ENCODE measurements around the gene COLEC12.

DNA sequence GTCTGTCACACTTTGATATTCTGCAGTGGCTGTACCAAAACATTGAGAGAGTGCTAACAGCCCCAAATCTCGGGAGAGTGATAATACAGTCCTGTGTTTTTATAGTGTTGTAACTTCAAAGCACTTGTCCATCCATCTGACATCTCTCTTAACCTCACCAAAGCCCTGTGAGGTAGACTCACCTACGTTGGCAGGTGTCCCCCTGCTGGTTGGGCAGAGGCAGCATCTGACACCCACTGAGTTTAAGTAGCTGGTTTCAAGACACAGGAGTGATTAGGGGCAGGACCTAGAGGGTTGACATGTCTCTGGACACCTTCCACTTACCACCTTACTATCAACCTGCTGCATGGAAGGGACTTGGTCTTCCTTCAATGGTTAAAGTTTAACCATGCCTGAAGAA, 22.9 kb downstream of the COLEC12 start:
- TF ChIP-seq, protein P1, sequence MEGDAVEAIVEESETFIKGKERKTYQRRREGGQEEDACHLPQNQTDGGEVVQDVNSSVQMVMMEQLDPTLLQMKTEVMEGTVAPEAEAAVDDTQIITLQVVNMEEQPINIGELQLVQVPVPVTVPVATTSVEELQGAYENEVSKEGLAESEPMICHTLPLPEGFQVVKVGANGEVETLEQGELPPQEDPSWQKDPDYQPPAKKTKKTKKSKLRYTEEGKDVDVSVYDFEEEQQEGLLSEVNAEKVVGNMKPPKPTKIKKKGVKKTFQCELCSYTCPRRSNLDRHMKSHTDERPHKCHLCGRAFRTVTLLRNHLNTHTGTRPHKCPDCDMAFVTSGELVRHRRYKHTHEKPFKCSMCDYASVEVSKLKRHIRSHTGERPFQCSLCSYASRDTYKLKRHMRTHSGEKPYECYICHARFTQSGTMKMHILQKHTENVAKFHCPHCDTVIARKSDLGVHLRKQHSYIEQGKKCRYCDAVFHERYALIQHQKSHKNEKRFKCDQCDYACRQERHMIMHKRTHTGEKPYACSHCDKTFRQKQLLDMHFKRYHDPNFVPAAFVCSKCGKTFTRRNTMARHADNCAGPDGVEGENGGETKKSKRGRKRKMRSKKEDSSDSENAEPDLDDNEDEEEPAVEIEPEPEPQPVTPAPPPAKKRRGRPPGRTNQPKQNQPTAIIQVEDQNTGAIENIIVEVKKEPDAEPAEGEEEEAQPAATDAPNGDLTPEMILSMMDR (optimal IDR thresholded peaks at IDR 0.05 in 1 of 3, IDR thresholded peaks at IDR 0.05 in 1 of 3, conservative IDR thresholded peaks at IDR 0.05 in 1 of 3; ENCODE audit: extremely low read depth in 1 of 3, insufficient read depth in 2 of 3, low read length in 3 of 3): peak; percentile 74 to 83 (median 83)
- TF ChIP-seq EZH2 (IDR thresholded peaks at IDR 0.05; ENCODE audit: low read length): no peak

All from keratinocyte (primary cell).